ENCODE results near the gene CNPY3. TPM values are rescaled to one million over a fixed set of nuclear protein-coding genes. Genes with fewer than 3 reads are reported as not detected.

The CNPY3 gene
- total RNA-seq, 1 donor from 2014 or later, result 18.2 TPM

Other genes starting within 250 kb of the CNPY3 start
- 3.4 TPM for gene PRPH2, start 206.9 kb upstream of the CNPY3 start, total RNA-seq
- 42.8 TPM for gene TBCC, start 183.4 kb upstream of the CNPY3 start, total RNA-seq
- gene BICRAL, start 147.4 kb upstream of the CNPY3 start, total RNA-seq, result 21.6 TPM
- gene RPL7L1, start 49.9 kb upstream of the CNPY3 start, total RNA-seq, result 129 TPM
- gene PTCRA, start 13.4 kb upstream of the CNPY3 start, total RNA-seq, result not detected
- 0.74 TPM for gene GNMT, start 31.3 kb downstream of the CNPY3 start, total RNA-seq
- gene PEX6, start 49.7 kb downstream of the CNPY3 start, total RNA-seq, result 15.7 TPM
- gene PPP2R5D, start 55.1 kb downstream of the CNPY3 start, total RNA-seq, result 33.9 TPM
- 27.5 TPM for gene MEA1, start 84.5 kb downstream of the CNPY3 start, total RNA-seq
- 97.4 TPM for gene KLHDC3, start 84.8 kb downstream of the CNPY3 start, total RNA-seq
- 35.9 TPM for gene RRP36, start 92.1 kb downstream of the CNPY3 start, total RNA-seq
- 12.8 TPM for gene CUL7, start 124.4 kb downstream of the CNPY3 start, total RNA-seq
- 8.4 TPM for gene MRPL2, start 130.0 kb downstream of the CNPY3 start, total RNA-seq
- gene KLC4, start 130.2 kb downstream of the CNPY3 start, total RNA-seq, result 18.4 TPM
- gene PTK7, start 146.8 kb downstream of the CNPY3 start, total RNA-seq, result 17.9 TPM
- 7.6 TPM for gene SRF, start 241.8 kb downstream of the CNPY3 start, total RNA-seq